GM19395 (cell line): ENCODE data around the gene MFAP2.

Source experiments
- ATAC-seq: cut with Tn5 transposase; IDR thresholded peaks from one replicate; pipeline ENCODE4 v1.9.1; 2021; ENCODE audit warnings: mild to moderate bottlenecking, moderate library complexity; ENCODE audit not compliant: unreplicated experiment

MFAP2 gene

DNA sequence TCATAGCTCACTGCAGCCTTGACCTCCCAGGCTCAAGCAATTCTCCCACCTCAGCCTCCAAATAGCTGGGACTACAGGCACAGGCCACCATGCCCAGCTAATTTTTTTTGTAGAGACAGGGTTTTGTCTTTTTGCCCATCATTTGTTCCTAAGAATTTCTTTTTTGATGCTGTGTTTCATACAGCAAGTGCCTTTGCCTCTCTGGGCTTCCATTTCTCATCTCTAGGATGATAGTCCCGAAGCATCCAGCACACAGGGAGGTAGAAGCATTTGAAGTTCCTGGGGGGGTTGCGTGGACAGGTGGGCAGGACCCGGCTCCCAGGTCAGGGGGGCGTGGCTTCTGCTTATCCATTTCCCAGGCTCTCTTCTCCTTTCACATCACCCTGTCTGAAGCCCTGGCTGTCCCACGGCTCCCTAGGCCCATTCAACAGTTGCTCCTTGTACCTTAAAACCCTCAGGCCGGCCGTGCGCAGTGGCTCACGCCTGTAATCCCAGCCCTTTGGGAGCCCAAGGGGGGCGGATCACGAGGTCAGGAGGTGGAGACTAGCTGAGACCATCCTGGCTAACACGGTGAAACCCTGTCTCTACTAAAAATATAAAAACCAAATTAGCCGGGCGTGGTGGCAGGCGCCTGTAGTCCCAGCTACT lies 27.9 kb upstream of the MFAP2 start:
- ATAC-seq: no peak

DNA sequence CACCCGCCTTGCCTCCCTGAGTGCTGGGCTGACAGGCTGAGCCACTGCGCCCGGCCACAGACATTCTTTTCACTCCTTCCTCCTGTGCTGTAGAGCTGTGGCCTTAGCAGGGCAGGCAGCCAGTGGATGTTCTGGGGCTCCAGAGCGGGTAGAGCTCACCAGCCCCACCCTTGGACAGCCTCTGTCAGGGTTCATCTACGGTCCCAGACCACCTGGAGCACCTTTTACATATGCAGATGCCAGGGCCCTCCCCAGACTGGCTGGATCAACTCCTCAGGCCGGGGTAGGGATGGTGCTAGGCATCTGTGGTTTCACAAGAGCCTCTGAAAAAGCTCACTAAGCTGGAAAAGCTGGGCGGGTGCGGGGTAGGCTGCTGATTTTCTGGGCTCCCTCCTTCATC lies 26.7 kb upstream of the MFAP2 start:
- no peak for ATAC-seq

DNA sequence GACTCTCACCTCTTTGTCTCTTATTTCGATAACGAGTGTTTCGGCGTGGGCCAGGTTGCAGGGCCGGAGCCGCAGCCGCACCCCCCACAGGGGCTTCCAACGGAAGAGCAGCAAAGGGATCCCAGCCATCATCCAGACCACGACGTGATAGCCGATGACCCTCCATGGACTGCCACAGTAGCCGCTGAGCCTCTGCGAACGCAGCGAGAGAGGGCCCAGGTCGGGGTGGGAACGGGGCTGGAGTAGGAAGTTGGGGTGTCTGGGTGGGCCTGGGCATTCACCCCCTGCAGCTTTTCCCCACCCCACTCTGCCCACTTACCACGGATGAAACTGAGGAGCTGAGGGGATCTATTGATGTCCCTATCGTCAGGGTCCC lies 24.9 kb upstream of the MFAP2 start:
- ATAC-seq: no peak

DNA sequence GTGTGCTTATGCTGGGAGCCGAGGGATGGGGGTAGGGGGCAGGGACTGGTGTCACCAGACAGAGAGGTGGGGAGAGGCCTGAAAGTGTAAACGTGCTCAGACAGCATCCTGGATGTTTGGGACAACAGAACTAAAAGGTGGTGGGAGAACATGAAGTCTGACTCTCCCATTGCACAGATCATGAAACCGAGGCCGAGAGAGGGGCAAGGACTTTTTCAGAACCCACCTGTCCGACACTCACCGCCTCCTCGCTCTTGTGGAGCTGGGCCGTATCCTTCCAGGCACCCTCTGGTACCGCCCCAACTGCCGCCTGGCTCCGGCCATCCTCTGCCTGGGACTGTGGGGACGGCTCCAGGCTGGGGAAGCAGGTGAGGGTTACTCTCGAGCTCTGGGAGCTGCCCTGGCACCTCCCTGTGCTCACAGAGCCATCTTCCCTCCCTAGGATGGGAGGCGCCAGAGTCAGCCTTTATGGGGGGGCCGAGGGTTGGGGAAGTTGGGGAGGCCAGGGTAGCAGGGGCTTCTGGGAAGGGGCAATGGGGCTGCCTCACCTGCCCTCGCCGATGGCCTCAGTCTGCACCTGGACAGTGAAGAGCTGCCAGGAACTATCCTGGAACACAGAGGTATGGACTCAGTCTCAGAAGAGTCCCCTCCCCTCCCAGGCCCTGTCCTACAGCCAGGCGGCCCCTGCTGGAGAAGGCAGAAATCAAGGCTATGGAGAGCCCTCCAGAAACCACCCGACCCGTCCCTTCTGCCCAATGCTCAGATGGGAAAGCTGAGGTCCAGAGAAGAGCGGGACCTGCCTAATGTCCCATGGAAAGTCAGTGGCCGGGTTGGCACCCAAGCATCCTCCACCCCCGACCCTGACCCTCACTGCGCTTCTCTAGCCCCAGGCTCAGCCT lies 24.3 kb upstream of the MFAP2 start:
- no peak for ATAC-seq

DNA sequence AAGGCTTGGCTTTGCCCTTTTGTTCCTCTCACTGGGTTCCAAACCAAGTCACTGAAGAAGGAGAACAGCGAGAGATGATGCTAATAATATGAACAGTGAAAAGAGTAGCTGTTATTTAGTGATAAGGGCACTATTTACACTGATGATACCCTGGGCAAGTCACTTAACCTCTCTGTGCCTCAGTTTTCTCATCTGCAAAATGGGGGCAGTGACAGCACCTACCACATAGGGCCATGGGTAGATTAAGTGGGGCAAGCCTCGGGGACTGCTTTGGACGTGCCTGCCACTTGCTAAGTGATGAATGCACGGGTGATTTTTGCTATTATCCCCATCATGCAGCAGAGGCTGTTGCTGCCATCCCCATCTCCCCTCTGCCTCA lies 22.1 kb upstream of the MFAP2 start:
- no peak for ATAC-seq

DNA sequence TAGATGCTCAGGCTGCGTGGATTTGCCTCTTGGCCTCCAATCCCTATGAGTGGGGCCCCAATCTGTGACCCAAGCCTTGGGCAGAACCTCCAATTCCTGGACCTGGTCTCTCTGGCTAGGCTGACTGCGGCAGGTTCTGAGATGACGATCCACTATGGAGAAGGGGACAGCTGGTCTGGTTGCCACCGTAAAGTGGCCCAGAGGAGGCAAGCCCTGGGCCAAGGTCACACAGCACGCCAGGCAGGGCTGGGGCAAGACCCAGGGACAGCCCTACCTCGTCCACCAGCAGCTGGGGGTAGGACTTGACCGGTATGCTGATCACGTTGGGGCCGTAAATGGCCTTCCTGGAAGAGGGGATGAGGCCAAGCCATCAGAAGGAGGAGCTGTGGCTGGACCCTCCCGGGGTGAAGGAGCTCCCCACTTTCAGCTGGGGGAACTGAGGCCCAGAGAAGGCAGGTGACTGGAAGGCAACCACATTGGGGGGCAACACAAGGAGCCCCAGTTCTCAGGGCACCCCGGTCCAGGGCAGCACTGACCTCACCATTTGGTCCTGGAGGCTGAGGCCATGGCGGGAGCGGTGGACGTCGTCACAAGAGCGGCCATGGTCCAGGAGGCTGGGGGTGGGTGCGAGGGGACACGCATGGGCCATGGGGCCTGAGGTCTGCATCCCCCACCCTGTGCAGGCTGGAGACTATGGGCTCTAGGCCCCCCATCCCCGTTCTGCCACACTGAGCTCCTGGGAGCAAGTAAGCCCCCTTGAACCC lies 21.5 kb upstream of the MFAP2 start:
- no peak for ATAC-seq

DNA sequence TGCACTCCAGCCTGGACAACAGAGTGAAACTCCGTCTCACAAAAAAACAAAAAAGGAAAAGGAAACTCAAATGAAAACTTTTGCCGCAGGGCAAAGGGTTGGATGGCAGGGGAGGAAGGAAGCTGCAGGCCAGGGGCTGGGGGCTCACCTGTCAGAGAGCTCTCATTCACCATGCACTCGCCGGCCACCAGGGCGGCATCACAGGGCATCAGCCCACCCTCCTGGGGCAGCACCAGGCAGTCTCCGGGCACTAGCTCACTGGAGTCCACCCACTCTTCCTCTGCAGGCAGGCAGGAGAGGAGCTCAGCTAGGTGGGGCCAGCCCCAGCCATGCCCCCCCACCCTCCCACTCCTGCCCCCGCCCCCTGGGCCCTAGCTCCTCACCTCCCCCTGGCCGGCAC lies 19.4 kb upstream of the MFAP2 start:
- no peak for ATAC-seq

DNA sequence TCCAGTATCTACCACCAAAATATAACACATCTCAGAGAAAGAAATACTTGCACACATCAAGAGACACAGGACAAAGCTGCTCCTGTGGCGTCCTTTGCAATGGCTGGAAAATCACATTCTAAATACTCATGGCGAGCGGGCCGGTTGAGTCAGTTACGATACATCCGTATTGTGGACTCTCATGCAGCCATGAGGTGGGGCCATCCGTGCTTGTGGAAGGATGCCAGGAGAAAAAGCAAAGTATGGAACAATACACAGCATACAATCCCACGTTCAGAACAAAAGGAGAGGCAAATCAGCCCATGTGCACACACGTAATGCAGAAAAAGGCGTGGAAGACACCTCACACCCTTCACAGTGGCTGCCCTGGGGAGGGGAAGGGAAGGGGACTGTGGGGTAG lies 18.2 kb upstream of the MFAP2 start:
- no peak for ATAC-seq

DNA sequence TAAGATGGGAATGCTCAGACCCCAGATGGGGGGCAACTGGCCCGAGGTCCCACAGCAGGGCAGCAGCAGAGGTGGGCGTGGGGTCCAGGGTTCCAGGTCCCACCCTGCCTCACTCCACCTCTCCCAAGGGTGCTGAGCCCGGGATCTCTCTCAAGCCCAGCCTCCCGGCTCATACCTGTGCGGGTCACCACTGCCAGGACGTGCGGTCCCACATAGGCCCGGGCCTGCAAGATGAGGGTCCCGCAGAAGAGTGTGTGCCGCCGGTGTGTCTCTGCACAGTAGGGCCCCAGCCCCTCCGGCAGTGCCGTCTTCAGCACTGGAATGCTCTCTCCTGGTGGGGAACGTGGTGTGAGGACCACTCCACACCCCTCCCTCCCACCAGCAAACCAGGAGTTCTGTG lies 16.4 kb upstream of the MFAP2 start:
- no peak for ATAC-seq

DNA sequence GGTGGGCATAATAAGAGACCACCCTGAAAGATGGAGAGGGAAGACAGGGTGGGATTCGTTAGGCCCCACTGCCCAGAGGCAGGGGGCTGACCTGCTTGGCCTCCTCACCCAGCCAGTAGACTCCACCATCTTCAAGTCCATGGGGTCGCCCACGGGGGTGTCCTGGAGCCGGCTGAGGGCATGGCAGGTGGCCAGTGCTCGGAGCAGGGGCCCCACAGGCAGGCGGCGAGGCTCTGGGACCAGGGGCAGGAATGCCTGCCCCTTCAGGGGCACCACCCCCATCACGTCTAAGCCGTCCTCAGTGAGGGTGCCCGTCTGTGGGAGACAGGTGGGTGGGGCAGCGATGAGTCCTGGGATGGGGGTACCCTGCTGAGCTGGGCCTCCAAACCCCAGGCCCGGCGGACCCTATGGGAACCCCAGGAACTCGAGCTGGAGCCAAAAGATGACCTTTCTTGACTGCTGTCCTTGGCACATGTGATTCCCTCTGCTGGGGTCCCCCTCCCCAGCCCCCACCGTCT lies 13.2 kb upstream of the MFAP2 start:
- no peak for ATAC-seq

DNA sequence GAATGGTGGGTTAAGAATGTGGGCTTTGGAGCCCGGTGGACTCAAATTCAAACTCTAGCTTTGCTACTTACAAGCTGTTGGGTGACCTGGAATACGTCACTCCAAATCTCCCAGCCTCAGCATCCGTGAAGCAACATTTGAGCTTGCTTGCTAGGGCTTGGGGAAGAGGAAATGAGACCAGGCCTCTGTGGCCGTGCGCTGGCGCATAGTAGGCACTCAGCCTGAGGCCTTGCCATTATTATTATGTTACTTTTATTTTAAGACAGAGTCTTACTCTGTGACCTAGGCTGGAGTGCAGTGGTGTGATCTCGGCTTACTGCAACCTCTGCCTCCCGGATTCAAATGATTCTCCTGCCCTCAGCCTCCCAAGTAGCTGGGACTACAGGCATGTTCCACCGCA lies 12.3 kb upstream of the MFAP2 start:
- no peak for ATAC-seq

DNA sequence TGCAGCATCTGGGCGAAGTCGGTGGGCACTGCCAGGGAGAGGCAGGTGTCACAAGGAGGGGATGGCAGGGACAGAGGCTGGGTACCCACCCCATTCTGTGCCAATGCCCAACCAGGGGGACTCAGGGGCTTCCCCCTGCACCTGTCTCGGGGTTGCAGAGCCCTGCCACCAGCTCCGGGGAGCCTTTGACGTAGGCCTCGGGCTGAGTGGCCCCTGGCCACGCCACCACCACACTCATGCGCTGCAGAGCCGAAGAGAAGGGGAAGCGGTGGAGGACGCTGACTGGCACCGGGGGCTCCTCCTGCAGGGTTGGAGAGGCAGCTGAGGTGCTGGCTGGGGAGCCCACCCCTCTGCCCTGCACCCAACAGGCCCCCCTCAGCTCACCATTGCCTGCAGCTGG lies 11.7 kb upstream of the MFAP2 start:
- ATAC-seq: no peak

DNA sequence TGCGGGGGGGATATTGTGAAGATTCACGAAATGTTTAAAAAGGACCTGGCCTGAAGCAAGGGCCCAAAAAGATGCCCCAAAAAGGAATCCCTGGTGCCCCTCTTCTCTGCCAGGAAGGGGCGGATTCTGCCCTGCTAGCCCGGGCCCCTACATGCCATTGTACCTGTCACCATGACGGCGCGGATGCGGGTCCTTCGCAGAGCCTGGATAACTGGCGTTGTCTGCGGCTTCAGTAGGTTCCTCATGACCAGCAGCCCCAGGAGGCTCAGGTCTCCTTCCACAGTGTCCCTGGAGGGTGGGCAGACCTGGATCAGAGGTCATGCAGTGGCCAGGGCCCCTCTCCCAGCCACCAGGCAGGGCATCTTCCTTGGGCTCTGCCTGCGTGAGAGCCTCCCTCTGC lies 11.2 kb upstream of the MFAP2 start:
- ATAC-seq: no peak

DNA sequence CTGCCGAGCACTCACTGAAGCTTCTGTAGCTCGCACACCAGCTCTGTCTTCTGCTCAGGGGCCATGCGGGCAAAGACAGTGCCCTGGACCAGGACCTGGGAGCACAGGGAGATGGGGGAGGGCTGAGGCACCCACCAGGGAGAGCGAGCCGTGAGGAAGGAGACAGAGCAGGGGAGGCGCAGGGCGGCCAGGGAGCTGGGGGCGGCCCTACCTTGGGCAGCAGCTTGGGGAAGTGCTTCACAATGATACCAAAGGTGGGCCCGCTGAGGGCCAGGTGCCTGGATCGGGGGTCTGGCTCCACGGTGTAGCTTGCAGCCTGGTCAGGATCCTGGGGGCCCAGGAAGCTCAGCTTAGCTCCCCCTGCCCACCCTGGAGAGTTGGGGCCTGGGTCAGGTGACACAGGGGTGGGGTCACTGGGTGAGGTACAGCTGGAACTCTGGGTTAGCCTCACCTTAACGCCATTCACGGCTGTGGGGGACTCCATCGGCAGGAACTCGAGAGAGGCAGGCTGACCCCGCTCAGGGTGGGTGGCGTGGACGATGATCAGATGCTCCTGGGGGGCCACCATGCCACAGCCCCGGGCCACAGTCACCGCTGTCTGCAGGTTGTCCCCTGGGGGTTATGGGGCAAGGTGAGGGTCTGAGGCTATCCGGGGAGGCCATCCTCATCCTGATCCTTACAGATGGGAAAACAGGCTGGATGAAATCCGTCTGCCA lies 9.4 kb upstream of the MFAP2 start:
- no peak for ATAC-seq

DNA sequence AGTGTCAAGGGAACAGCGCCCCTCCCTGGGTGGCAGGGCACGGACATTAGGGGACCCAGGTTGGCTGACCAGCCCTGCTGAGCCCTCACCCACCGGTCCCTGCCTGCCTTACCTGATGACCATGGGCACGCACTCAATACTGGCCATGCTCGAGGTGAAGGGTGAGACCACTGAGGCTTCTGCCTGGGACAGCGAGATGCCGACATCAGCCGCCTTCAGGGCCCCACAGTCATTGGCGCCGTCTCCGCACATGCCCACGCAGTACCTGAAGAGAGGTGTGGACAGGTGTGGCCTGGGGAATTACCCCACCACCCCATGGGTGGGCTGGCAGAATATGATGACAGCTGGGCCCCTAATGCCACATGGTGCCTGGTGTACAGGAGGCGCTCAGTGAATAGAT lies 7.8 kb upstream of the MFAP2 start:
- no peak for ATAC-seq

DNA sequence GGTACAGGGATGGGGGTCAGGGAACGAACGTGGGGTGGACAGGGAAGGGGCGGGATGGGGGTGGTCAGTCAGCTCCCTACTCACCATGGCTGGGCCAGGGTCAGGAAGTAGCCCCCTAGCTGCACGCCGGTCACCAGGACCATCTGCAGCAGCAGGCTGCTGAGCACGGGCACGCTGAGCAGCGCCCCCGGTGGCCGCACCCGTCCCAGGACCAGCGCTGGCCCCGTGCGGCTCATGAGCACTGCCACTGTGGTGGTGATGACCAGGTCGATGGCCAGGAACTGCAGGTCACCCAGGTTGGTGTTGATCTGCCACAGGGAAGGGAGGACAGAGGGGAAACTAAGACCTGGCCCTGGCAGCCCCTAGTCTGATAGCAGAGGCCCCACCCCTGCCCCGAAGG lies 6.5 kb upstream of the MFAP2 start:
- no peak for ATAC-seq

DNA sequence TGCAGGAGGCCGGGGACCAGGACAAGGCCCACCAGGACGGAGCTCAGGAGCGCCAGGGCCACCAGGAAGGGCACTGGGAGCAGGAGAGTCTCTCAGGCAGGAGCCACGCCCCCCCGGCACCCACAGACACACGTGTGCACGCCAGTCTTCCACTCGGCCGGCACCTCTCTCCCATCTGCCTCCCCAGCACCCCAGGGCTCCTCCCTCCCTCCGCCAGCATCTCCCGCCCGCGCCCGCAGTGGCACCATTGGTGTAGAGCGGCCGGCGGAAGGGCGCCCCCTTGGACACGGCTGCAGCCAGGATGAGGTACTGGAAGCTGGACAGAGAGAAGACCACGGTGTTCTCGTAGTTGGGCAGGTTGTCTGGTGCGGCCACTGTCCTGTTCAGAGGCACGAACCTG lies 6.1 kb upstream of the MFAP2 start:
- no peak for ATAC-seq

DNA sequence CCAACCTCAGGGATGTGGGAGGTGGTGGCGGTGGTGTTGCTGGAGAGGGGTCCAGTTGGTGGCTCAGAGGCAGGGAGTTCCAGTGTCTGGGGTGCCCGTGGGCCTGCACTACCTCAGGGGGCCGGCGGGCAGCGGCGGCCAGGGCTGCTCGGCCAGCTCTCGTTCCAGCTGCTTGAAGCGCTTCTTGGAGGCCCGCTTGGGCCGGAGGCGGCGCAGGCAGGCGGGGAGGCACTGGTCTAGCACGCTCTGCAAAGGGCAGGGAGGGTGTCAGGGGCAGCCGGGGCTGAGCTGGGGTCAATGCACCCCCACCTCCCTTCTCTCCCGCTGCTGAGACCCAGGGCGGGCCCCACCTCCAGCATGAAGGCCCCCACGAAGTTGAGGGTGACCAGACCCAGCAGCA lies 5.7 kb upstream of the MFAP2 start:
- no peak for ATAC-seq

DNA sequence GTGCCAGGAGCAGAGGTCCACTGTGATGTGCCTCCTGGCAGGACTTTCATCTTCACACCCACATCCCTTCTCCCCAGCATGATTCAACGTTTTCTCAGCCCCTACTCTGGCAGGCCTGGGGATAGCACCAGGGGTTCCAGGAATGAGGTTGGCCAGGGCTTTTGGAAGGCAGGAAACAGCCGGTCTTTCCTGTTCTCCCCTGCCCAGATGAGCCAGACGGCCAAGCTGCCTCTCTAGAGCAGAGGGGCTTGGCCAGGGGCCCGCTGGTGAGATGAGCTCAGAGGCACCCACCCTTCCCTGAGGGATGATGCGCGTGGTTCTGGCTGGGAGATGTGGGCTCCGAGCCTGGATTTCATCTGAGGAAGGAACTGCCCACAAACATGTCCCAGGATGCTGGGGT lies 4.3 kb upstream of the MFAP2 start:
- ATAC-seq: no peak

DNA sequence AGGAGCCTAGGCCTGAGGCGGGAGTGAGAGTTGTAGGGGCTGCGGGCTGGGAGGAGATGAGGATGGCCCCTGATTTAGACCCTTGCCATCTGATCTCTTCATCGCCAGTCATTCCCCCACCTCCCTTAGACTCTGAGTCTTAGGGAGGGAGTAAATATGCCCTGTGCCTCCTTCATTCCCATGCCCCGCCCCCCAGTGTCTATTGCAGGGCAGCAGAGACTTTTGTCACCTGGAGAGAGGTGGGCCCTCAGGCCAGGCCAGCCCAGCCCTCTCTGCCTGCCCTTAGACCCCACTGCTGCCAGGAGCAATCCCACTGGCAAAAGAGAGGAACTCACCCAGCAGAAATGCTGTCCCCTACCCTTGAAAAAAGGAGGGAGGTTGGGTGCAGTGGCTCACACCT lies 3.2 kb upstream of the MFAP2 start:
- ATAC-seq: no peak

DNA sequence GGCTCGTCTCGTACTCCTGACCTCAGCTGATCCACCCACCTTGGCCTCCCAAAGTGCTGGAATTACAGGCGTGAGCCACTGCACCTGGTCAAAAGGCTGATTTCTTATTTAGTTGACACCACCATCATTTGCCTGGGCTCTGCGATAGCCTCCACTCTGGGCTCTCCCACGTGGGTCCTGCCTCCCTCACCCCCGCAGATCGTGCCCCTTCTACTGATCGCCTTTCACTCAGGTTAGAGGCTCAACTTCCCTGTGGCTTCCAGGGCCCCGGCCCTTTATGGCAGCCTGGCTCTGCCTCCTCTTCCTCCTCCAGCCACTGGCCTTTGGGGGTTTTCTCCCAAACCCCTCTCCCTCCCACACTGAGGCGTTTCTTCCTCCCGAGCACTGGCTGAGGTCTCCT lies 2.5 kb upstream of the MFAP2 start:
- no peak for ATAC-seq
